Middle frontal gyrus (tissue), 1 donor: ENCODE results near the gene OR4S1.
"Not testable (repeated sequence)": the region's sequence is repeated elsewhere in the genome, so short reads cannot be mapped to it uniquely, and the experiment has no call there.

ENCODE experiments used
- DNase-seq: peaks from one replicate; pipeline ENCODE4 v3.0.0-alpha.2; 2015; ENCODE audit warnings: low spot score; ENCODE audit errors: extremely low spot score

The OR4S1 gene

DNA sequence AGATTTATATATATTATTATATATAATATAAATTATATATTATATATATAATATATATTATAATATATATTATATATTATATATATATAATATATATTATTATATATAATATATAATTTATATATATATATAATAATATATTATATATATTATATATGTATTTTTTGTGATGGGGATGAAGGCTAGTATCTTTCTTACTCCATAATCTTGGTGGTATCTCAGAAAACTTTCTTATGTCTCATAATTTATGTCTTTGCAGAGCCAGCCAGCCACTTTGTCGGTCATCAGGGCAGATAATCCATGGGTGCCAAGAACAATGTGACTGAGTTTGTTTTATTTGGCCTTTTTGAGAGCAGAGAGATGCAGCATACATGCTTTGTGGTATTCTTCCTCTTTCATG is at the start of gene OR4S1:
TSS of gene OR4S1 (plus strand) at position 301 of the 400 bp plus-strand sequence. CDS start at position 301, 0 bp downstream.
- no peak for DNase-seq

- DNase-seq = no peak
Measured at GRCh38 chr11:48261600-48261999, 44.4 kb upstream of the OR4S1 start.

- no peak for DNase-seq
Measured at GRCh38 chr11:48263423-48263911, 42.6 kb upstream of the OR4S1 start, which contains the start of gene OR4X1. TSS of gene OR4X1 (plus strand) at chr11:48263861. CDS start at chr11:48263861, 0 bp downstream.

DNA sequence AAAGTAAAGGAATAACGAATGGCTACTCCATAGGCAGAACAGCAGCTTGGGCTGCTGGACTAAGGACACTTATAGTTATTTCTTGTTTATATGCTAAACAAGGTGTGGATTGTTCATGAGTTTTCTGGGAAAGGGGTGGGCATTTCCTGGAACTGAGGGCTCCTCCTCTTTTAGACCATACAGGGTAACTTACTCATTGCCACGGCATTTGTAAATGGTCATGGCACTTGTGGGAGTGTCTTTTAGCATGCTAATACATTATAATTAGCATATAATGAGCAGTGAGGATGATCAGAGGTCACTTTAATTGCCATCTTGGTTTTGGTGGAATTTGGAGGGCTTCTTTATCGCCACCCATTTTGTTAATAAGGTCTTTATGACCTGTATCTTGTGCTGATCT is 35.4 kb upstream of the OR4S1 start:
- DNase-seq = no peak

DNA sequence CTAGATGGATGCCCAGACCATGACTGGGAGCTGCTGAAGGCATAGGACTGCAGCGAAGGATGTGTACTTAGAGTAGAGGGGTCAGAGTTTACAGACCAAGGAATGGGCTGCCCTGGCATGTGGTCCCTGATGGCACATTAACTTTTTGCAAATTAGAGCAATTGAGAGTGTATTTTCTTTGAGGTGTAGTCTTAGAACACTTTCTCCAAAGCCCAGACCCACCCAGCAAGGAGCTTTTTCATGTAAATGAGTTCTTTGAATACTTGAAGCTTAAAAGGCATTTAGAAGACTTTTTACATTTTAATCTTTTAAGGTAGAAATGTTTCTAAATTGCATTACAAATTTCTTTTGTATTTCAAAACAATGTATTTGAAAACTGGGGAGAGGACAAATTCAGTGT is 33.4 kb upstream of the OR4S1 start:
- no peak for DNase-seq

DNA sequence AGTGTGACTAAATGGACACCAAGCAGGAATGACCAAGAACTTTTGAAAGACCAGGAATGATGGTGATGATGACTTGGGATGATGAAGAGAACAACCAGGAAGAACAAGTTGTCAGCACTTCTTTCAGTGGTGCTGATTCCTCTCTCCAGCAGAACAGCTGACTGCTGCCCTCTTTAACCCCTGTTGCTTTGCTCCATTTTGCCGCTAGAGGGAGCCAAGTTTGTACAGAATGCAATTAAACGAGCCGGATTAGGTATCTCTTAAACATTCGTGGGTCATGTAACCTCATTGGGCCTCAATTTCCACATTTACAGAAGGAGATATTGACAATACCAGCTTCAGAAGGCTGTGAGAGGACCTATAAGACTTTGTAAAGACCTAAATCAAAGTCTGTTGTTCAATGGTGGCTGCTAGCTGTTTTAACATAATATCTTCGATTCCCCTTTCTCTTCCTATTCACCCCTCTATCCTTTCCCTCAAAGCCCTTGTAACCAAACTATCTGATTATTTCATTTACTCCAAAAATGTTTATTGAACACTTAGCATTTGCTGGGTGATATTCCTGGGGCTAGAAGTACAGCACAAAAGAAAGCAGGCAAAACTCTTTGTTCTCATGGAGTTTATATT is 1.9 kb downstream of the OR4S1 start:
- DNase-seq = no peak

DNA sequence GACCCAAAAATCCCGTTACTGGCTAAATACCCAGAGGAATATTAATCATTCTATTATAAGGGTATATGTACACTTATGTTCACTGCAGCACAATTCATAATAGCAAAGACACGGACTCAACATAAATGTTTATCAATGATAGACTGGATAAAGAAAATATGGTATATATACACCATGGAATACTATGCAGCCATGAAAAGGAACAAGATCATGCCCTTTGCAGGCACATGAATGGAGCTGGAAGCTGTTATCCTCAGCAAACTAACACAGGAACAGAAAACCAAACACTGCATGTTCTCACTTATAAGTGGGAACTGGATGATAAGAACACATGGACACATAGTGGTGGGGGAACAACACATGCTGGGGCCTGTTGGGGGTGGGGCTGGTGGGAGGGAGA is 7.6 kb downstream of the OR4S1 start:
- not testable (repeated sequence) for DNase-seq

DNA sequence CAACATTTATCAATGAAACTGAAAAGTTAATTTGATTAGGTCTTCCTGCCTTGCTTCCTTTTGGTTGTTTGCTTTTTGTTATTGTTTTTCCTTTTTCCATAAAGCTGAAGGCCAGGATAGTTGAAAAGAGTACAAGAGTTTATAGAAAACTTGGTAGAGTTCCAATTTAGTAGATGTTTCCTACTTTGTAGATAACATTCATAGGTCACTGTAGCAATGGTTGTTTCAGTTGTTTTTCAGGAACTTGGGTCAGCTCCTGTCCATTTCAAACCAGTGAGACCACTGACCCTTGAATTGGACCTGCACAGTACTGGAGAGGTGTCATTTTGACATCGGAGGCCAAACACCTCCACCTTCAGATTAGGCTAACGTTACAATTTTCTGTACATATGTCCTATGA is 13.8 kb downstream of the OR4S1 start:
- not testable (repeated sequence) for DNase-seq

GRCh38 chr11:48324620-48325019 is 18.6 kb downstream of the OR4S1 start, which contains the start of gene OR4C3:
TSS of gene OR4C3 (plus strand) at chr11:48324920. CDS start at chr11:48325022, 102 bp downstream.
- not testable (repeated sequence) for DNase-seq

GRCh38 chr11:48341466-48341865 is 35.4 kb downstream of the OR4S1 start:
- DNase-seq = no peak

DNA sequence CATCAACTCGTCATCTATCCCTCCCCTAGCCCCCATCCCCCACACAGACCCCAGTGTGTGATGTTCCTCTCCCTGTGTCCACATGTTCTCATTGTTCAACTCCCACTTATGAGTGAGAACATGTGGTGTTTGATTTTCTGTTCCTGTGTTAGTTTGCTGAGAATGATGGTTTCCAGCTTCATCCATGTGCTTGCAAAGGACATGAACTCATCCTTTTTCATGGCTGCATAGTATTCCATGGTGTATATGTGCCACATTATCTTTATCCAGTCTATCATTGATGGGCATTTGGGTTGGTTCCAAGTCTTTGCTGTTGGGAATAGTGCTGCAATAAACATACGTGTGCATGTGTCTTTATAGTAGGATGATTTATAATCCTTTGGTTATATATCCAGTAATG is 36.5 kb downstream of the OR4S1 start:
- not testable (repeated sequence) for DNase-seq

- not testable (repeated sequence) for DNase-seq
Measured at GRCh38 chr11:48346286-48346685, 40.3 kb downstream of the OR4S1 start.

DNA sequence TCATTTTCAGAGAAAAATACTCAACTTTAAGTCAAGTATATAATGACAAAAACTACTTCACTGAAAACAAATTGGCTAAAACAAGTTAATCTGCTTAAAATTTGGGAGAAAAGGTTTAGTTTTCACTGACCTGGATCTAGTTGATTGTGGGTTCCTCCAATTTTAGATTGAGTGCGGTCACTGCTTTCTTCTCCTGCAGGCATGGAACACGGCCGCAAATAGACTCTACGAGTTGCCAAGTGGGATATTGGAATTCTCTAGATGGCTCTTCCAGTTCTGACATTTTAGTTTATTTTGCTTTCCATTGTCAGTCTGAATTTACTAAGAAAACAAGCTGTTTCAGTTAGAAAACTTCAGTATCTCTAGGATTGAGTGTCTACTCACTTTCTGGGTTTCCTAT is 48.0 kb downstream of the OR4S1 start:
- no peak for DNase-seq

DNA sequence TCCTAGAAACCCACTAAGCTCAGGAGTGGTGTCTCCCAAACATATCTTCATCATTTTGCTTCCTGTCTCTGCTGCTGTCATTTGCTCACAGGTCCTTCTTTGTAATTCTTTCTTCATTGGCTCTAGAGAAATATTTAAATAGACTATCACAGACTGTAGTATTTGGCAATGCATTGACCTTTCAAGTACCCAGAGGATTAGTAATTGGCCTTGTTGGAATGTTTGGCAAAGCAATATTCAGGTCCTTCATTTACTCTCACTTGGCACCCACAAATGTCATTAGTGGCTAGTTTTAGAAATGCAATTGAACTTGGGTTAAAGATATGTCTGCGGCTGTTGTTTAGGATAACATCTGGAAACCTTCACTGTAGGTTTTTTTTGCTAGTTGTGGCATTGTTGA is 48.7 kb downstream of the OR4S1 start:
- no peak for DNase-seq
